IMR-90 (cell line): ENCODE results near the gene PPM1G. TPM values are rescaled to one million over a fixed set of nuclear protein-coding genes. Genes with fewer than 3 reads are reported as not detected.

Source experiments
- ATAC-seq: fragments of 200-7000 bp; cut with Tn5 transposase; 2 replicates; pipeline ENCODE4 v1.9.1; 2020; ENCODE audit warnings: low read depth, mild to moderate bottlenecking, moderate library complexity
- BruUV-seq: library from RNA; stranded (reverse); fragments of 400-500 nt; replicated peaks from 2 replicates; lab custom pipeline; 2021; lab: Mats Ljungman, UMichigan
- CTCF ChIA-PET: fragments of 300-600 bp; formaldehyde crosslinking; extraction: SDS; loops from one replicate; lab custom pipeline; 2021; ENCODE audit warnings: antibody characterized with exemption; lab: Yijun Ruan, JAX
- POLR2A ChIA-PET: fragments of 300-600 bp; sonication (Branson Sonifier 250); formaldehyde crosslinking; loops from one replicate; lab custom pipeline; 2022; ENCODE audit warnings: antibody characterized with exemption; ENCODE audit not compliant: unreplicated experiment; lab: Charles Lee
- DNase-seq: peaks from one replicate; pipeline ENCODE4 v3.0.0; 2013
- H2AFZ ChIP-seq: replicated peaks from 2 replicates; pipeline ENCODE3; 2013; ENCODE audit warnings: low read length, mild to moderate bottlenecking; ENCODE audit not compliant: poor library complexity
- H2AK5ac ChIP-seq: 2 replicates; pipeline ENCODE4 v1.6.1; 2013; ENCODE audit warnings: low read depth, low read length, inconsistent platforms
- H2AK9ac ChIP-seq: replicated peaks from 2 replicates; pipeline ENCODE3; 2013; ENCODE audit warnings: mild to moderate bottlenecking, low read depth, low read length, moderate library complexity; ENCODE audit not compliant: poor library complexity
- H2BK120ac ChIP-seq: 2 replicates; pipeline ENCODE4 v1.6.1; 2013; ENCODE audit warnings: low read depth, low read length, inconsistent platforms
- H2BK15ac ChIP-seq: 3 replicates; pipeline ENCODE4 v1.6.1; 2013; ENCODE audit warnings: low read depth, low read length, inconsistent platforms
- H2BK20ac ChIP-seq: 2 replicates; pipeline ENCODE4 v1.6.1; 2013; ENCODE audit warnings: low read depth, mild to moderate bottlenecking, inconsistent platforms, low read length, moderate library complexity
- H2BK5ac ChIP-seq: 2 replicates; pipeline ENCODE4 v1.6.1; 2013; ENCODE audit warnings: mild to moderate bottlenecking, low read depth, low read length, inconsistent platforms; ENCODE audit not compliant: poor library complexity, severe bottlenecking
- H3K14ac ChIP-seq: replicated peaks from 2 replicates; pipeline ENCODE4 v1.6.1; 2013; ENCODE audit warnings: low read depth, low read length, inconsistent platforms
- H3K18ac ChIP-seq: 2 replicates; pipeline ENCODE4 v1.6.1; 2013; ENCODE audit warnings: low read depth, low read length, control low read depth
- H3K23ac ChIP-seq: 2 replicates; pipeline ENCODE4 v1.6.1; 2013; ENCODE audit warnings: low read depth, low read length, inconsistent platforms
- H3K27ac ChIP-seq: 2 replicates; pipeline ENCODE4 v1.5.1; 2013; ENCODE audit warnings: mild to moderate bottlenecking, control low read depth, low read length; ENCODE audit not compliant: insufficient read depth
- H3K27me3 ChIP-seq: 2 replicates; pipeline ENCODE4 v1.6.1; 2013; ENCODE audit warnings: low read length; ENCODE audit not compliant: control insufficient read depth, insufficient read depth
- H3K36me3 ChIP-seq: 2 replicates; pipeline ENCODE4 v1.6.1; 2013; ENCODE audit warnings: low read length, mixed read lengths; ENCODE audit not compliant: control insufficient read depth, insufficient read depth
- H3K4ac ChIP-seq: 2 replicates; pipeline ENCODE4 v1.6.1; 2013; ENCODE audit warnings: low read depth, low read length, inconsistent platforms
- H3K4me1 ChIP-seq: 2 replicates; pipeline ENCODE4 v1.6.1; 2013; ENCODE audit warnings: low read length, mixed read lengths; ENCODE audit not compliant: control insufficient read depth, insufficient read depth
- H3K4me2 ChIP-seq: 2 replicates; pipeline ENCODE4 v1.6.1; 2013; ENCODE audit warnings: low read depth, mild to moderate bottlenecking, control low read depth, low read length, moderate library complexity
- H3K4me3 ChIP-seq: 2 replicates; pipeline ENCODE4 v1.5.1; 2013; ENCODE audit warnings: low read depth, mild to moderate bottlenecking, control low read depth, low read length, moderate library complexity; ENCODE audit not compliant: insufficient read depth
- H3K56ac ChIP-seq: 2 replicates; pipeline ENCODE4 v1.6.1; 2013; ENCODE audit warnings: low read length, inconsistent platforms; ENCODE audit not compliant: insufficient read depth; ENCODE audit errors: extremely low read depth
- H3K79me1 ChIP-seq, 2 experiments: 2 replicates each; pipeline ENCODE4 v1.6.1; 2013; ENCODE audit warnings: low read length in 2 of 2, inconsistent platforms in 1 of 2, low read depth in 1 of 2
- H3K9ac ChIP-seq: 2 replicates; pipeline ENCODE4 v1.6.1; 2013; ENCODE audit warnings: low read depth, low read length, control low read depth
- H3K9me1 ChIP-seq: 2 replicates; pipeline ENCODE4 v1.6.1; 2013; ENCODE audit warnings: low read length, inconsistent platforms; ENCODE audit not compliant: insufficient read depth
- H3K9me3 ChIP-seq: 2 replicates; pipeline ENCODE4 v1.6.1; 2013; ENCODE audit warnings: low read length; ENCODE audit not compliant: control insufficient read depth, insufficient read depth
- H4K20me1 ChIP-seq: 2 replicates; pipeline ENCODE4 v1.6.1; 2013; ENCODE audit warnings: low read length, inconsistent platforms; ENCODE audit not compliant: insufficient read depth
- H4K5ac ChIP-seq: 2 replicates; pipeline ENCODE4 v1.6.1; 2013; ENCODE audit warnings: mild to moderate bottlenecking, low read depth, low read length, control low read depth
- H4K8ac ChIP-seq, 2 experiments: 2 replicates each; pipeline ENCODE4 v1.6.1; 2013; ENCODE audit warnings: low read depth in 2 of 2, low read length in 2 of 2, control low read depth in 1 of 2, inconsistent platforms in 1 of 2
- H4K91ac ChIP-seq: 2 replicates; pipeline ENCODE4 v1.6.1; 2013; ENCODE audit warnings: low read depth, low read length, inconsistent platforms; ENCODE audit not compliant: insufficient read depth
- BHLHE40 ChIP-seq: fragments of 150-350 bp; IDR thresholded peaks from 2 replicates; pipeline ENCODE4 v1.6.1; 2016; ENCODE audit warnings: mild to moderate bottlenecking, low read depth, low read length
- CEBPB ChIP-seq: IDR thresholded peaks from 2 replicates; pipeline ENCODE4 v1.6.1; 2012; ENCODE audit warnings: low read depth, low read length, improper control_type of control experiment
- CHD1 ChIP-seq: IDR thresholded peaks from 2 replicates; pipeline ENCODE4 v1.6.1; 2012; ENCODE audit warnings: low read depth, low read length, improper control_type of control experiment
- FOS ChIP-seq: fragments of 150-350 bp; IDR thresholded peaks from 2 replicates; pipeline ENCODE4 v1.6.1; 2016; ENCODE audit warnings: low read depth, low read length
- MAFK ChIP-seq: IDR thresholded peaks from 2 replicates; pipeline ENCODE4 v1.6.1; 2012; ENCODE audit warnings: low read depth, low read length, improper control_type of control experiment
- MXI1 ChIP-seq: IDR thresholded peaks from 2 replicates; pipeline ENCODE4 v1.6.1; 2012; ENCODE audit warnings: low read depth, mild to moderate bottlenecking, low read length, moderate library complexity, borderline replicate concordance
- NFE2L2 ChIP-seq: fragments of 150-350 bp; IDR thresholded peaks from 2 replicates; pipeline ENCODE4 v1.6.1; 2016; ENCODE audit warnings: low read depth, mild to moderate bottlenecking, low read length
- RAD21 ChIP-seq: IDR thresholded peaks from 2 replicates; pipeline ENCODE4 v1.6.1; 2012; ENCODE audit warnings: low read length, improper control_type of control experiment
- RCOR1 ChIP-seq: IDR thresholded peaks from 2 replicates; pipeline ENCODE4 v1.6.1; 2012; ENCODE audit warnings: mild to moderate bottlenecking, low read length, improper control_type of control experiment; ENCODE audit not compliant: insufficient replicate concordance
- RFX5 ChIP-seq: IDR thresholded peaks from 2 replicates; pipeline ENCODE4 v1.8.0; 2012; ENCODE audit warnings: low read depth, mild to moderate bottlenecking, low read length, moderate library complexity
- SMC3 ChIP-seq: fragments of 150-350 bp; IDR thresholded peaks from 2 replicates; pipeline ENCODE4 v1.6.1; 2016; ENCODE audit warnings: low read depth, mild to moderate bottlenecking, antibody characterized with exemption, low read length, moderate library complexity
- WGBS, 2 experiments: methylation state at CpG; one replicate each; pipeline versions ENCODE4 v1.1.5 to v1.1.7; 2013; ENCODE audit warnings: missing lambda C conversion rate in 2 of 2; ENCODE audit not compliant: insufficient read length in 1 of 2; ENCODE audit errors: extremely low coverage in 2 of 2; 5-methylcytosine and 5-hydroxymethylcytosine counted together
- dilution Hi-C: fragments of 300-500 bp; cut with HindIII; formaldehyde crosslinking; loops from one replicate; pipeline ENCODE4 v1.14.3; 2018; ENCODE audit warnings: low sequenced_read_pairs; ENCODE audit not compliant: unreplicated experiment
- in situ Hi-C: fragments of 300-500 bp; cut with MboI; formaldehyde crosslinking; loops from 3 replicates; pipeline ENCODE4 v1.14.3; 2019; ENCODE audit warnings: low sequenced_read_pairs, inconsistent platforms, mixed read lengths
- intact Hi-C: fragments of 100-400 bp; cut with micrococcal nuclease; formaldehyde crosslinking; loops from 2 replicates; pipeline ENCODE4 v1.10.0; 2022
- polyA plus RNA-seq, 3 experiments: library from polyadenylated mRNA; depleted of rRNA; stranded (reverse); fragments of >200 nt; gene quantifications; 2 replicates each; pipeline ENCODE4 v1.2.3, GENCODE V29; 2012; ENCODE audit warnings: low replicate concordance in 1 of 3
- total RNA-seq: library from RNA; depleted of rRNA; stranded (reverse); fragments of >200 nt; gene quantifications from 2 replicates; pipeline ENCODE4 v1.2.3, GENCODE V29; 2012
- TF ChIP-seq, protein P1 (sequence below): fragments of 150-350 bp; IDR thresholded peaks from 2 replicates; pipeline ENCODE4 v1.6.1; 2017; ENCODE audit warnings: mild to moderate bottlenecking, antibody characterized with exemption, low read length, low read depth

The PPM1G gene
- total and polyA plus RNA-seq, 2 of the 4 experiments (the other 2 are of a cell fraction): 57.6 to 95.9 TPM

DNA sequence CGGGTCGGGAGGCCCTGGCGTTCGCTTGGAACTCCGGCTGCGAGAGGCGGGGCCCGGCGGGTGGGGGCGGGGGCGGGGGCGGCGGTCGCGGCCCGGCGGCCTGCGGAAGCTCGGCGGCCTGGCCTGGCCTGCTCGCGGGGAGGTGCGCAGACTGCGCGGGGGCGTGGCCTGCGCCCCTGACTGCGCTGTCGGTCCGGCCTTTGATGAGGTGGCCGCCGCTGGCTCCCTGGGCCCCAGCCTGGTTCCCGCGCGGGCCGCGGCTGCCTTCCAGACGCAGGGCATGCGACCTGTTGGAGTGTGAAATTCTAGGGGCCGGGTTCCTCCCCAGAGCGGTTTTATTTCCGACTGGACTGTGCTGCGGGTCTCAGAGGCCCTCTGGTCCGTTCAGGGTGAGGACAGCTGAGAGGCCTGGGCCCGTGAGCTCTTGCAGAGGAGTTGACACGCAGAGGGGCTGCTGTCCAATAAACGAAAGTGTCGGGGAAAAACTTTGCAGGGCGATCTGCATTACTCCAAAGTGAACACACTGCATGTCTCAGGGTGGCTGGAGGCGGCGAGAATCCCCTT is 19.7 kb upstream of the PPM1G start:
- peak overlapping the region; percentile 43; the same call in 1 of the 2 replicates for H2AK5ac ChIP-seq
- no peak overlapping the region for H2BK20ac ChIP-seq
- peak overlapping the region; percentile 91 for H2AFZ ChIP-seq
- no TSS peak for BruUV-seq
- H3K56ac ChIP-seq: peak overlapping the region; percentile 86
- H3K27ac ChIP-seq: peak overlapping the region; percentile 81
- peak overlapping the region; percentile 98 for H2AK9ac ChIP-seq
- intact Hi-C loops (loop anchor here (1.0 kb wide), 1 partner anchor 20 kb away; the partner anchor contains the start of gene PPM1G), in situ Hi-C loops (no loop called here), dilution Hi-C loops (no loop called here)
- H3K4me2 ChIP-seq: peak overlapping the region; percentile 84
- H3K23ac ChIP-seq: peak overlapping the region; percentile 92
- peak overlapping the region; percentile 81 for H3K4me3 ChIP-seq
- 0 out of 2 replicates have a peak, but pooled peaks cover 3% of the 10 kb centered on the region for H3K9me1 ChIP-seq
- H3K4me1 ChIP-seq: peaks cover 8% of the 10 kb centered on the region
- H4K8ac ChIP-seq: peak overlapping the region in 1 of 2 experiments; percentile 58; a peak in 2 of 4 replicates
- peak overlapping the region; percentile 79 for H2BK5ac ChIP-seq
- H3K9ac ChIP-seq: peak overlapping the region; percentile 86
- H3K18ac ChIP-seq: no peak overlapping the region; the same call in 1 of the 2 replicates
- H3K79me1 ChIP-seq: peaks cover 6 to 42% of the 10 kb centered on the region in 2 experiments
- peak; percentile 82 for DNase-seq
- no peak overlapping the region for H4K5ac ChIP-seq
- H3K14ac ChIP-seq: peak overlapping the region; percentile 97
- TF ChIP-seq CEBPB (no peak), SMC3 (no peak), BHLHE40 (0 out of 2 replicates have a peak, but pooled peaks have one; percentile 56), CHD1 (no peak), MXI1 (peak; percentile 71; the same call in 1 of the 2 replicates), RFX5 (no peak), RAD21 (no peak), MAFK (no peak), NFE2L2 (no peak), FOS (no peak), RCOR1 (no peak)
- TF ChIP-seq, protein P1, sequence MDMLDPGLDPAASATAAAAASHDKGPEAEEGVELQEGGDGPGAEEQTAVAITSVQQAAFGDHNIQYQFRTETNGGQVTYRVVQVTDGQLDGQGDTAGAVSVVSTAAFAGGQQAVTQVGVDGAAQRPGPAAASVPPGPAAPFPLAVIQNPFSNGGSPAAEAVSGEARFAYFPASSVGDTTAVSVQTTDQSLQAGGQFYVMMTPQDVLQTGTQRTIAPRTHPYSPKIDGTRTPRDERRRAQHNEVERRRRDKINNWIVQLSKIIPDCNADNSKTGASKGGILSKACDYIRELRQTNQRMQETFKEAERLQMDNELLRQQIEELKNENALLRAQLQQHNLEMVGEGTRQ: no peak
- peak; percentile 85 for ATAC-seq
- no peaks in the 10 kb centered on the region for H3K9me3 ChIP-seq
- H3K4ac ChIP-seq: peak overlapping the region; percentile 85
- ChIA-PET POLR2A (interaction anchor here (0.9 kb wide), 1 partner anchor 52 kb away, joined by 4 read pairs; no protein-coding TSS in a partner anchor), CTCF (interaction anchor here (0.6 to 1.2 kb wide), 2 partner anchors 21 to 25 kb away, joined by 3 read pairs; no protein-coding TSS in a partner anchor)
- peak overlapping the region; percentile 58 for H4K91ac ChIP-seq
- H2BK15ac ChIP-seq: no peak overlapping the region
- H3K27me3 ChIP-seq: no peaks in the 10 kb centered on the region
- WGBS, 2 experiments: 0% methylated on average over 5 of the region's 51 CpGs; no CpG with 5 or more reads in 1 of the 2 experiments
- H3K36me3 ChIP-seq: peaks cover 9% of the 10 kb centered on the region
- H4K20me1 ChIP-seq: peaks cover 45% of the 10 kb centered on the region
- peak overlapping the region; percentile 56; the same call in 1 of the 2 replicates for H2BK120ac ChIP-seq
